ENCODE measurements around the gene C20orf202.

DNA sequence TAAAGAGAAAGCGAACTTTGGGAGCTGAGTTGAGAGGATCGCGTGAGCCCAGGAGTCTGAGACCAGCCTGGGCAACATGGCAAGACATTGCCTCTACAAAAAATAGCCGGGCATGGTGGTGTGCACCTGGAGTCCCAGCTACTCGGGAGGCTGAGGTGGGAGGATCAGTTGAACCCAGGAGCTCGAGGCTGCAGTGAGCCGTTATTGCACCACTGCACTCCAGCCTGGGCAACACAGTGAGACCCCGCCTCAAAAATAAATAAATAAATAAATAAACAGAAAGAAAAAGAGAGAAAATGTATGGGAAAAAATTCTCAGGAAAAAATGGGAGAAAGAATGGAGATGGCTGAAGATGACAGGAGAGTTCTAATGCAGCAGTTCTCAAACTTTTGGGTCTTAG is 2.5 kb downstream of the C20orf202 start:
- TF ChIP-seq EZH2 (IDR thresholded peaks at IDR 0.05; ENCODE audit: borderline replicate concordance, low read depth, low read length, severe bottlenecking) (no peak), CTCF (IDR thresholded peaks at IDR 0.05; ENCODE audit: borderline replicate concordance, extremely low read depth, low read length, poor library complexity, severe bottlenecking) (no peak)

Measured in DND-41 (cell line).